GM12878 (cell line): Measurements from ENCODE around the gene POU3F3. TPM values are rescaled to one million over a fixed set of nuclear protein-coding genes. Genes with fewer than 3 reads are reported as not detected.

ENCODE experiments used
- ATAC-seq: fragments of 200-7000 bp; cut with Tn5 transposase; 3 replicates; pipeline ENCODE4 v1.9.1; 2020; ENCODE audit warnings: mild to moderate bottlenecking, moderate library complexity
- BruUV-seq: library from RNA; stranded (reverse); fragments of 400-500 nt; replicated peaks from 2 replicates; lab custom pipeline; 2021; lab: Mats Ljungman, UMichigan
- CTCF ChIA-PET: fragments of 300-600 bp; sonication (Branson Sonifier 250); formaldehyde crosslinking; extraction: SDS; loops from one replicate; lab custom pipeline; 2021; ENCODE audit warnings: inconsistent platforms; lab: Yijun Ruan, JAX
- POLR2A ChIA-PET: fragments of 350-600 bp; formaldehyde crosslinking; extraction: SDS; loops from one replicate; lab custom pipeline; 2021; ENCODE audit warnings: inconsistent platforms; lab: Charles Lee
- RAD21 ChIA-PET: fragments of 300-600 bp; sonication (Branson Sonifier 250); formaldehyde crosslinking; loops from one replicate; lab custom pipeline; 2023; ENCODE audit warnings: antibody characterized with exemption; ENCODE audit not compliant: unreplicated experiment; lab: Charles Lee
- SMC1A ChIA-PET: fragments of 300-600 bp; sonication (Branson Sonifier 250); formaldehyde crosslinking; loops from one replicate; lab custom pipeline; 2023; ENCODE audit not compliant: unreplicated experiment, uncharacterized antibody; lab: Charles Lee
- DNase-seq: peaks from one replicate; pipeline ENCODE4 v3.0.0-alpha.2; 2011; ENCODE audit warnings: low read depth, low spot score
- FAIRE-seq: peaks from 3 replicates; lab custom pipeline; 2011; peaks lifted over from hg19 to GRCh38; lab: Jason Lieb, UNC
- H2AFZ ChIP-seq: 2 replicates; pipeline ENCODE4 v1.6.0; 2011; ENCODE audit warnings: low read depth, low read length, control low read depth; ENCODE audit not compliant: control insufficient read depth
- H3K27ac ChIP-seq: 2 replicates; pipeline ENCODE4 v1.5.1; 2011; ENCODE audit warnings: control low read depth; ENCODE audit not compliant: control insufficient read depth, insufficient read depth
- H3K27me3 ChIP-seq, 2 experiments: replicated peaks in 1 of 2; 2 replicates each; pipeline versions ENCODE4 v1.6.0 to v1.6.1; 2011; ENCODE audit warnings: low read length in 1 of 2; ENCODE audit not compliant: control insufficient read depth in 2 of 2, insufficient read depth in 2 of 2
- H3K36me3 ChIP-seq, 2 experiments: 2 replicates each; pipeline ENCODE4 v1.5.1; 2011; ENCODE audit warnings: low read length in 1 of 2; ENCODE audit not compliant: control insufficient read depth in 2 of 2, insufficient read depth in 2 of 2
- H3K4me1 ChIP-seq: 2 replicates; pipeline ENCODE4 v1.6.1; 2011; ENCODE audit warnings: mild to moderate bottlenecking, low read length, moderate library complexity, mixed read lengths; ENCODE audit not compliant: control insufficient read depth, insufficient read depth
- H3K4me2 ChIP-seq: 2 replicates; pipeline ENCODE4 v1.6.0; 2011; ENCODE audit warnings: control low read depth; ENCODE audit not compliant: control insufficient read depth, insufficient read depth
- H3K4me3 ChIP-seq: fragments of 200-600 bp; sonication (generic); 2 replicates; pipeline ENCODE4 v1.5.1; 2016
- H3K79me2 ChIP-seq: 2 replicates; pipeline ENCODE4 v1.6.0; 2011; ENCODE audit warnings: low read length; ENCODE audit not compliant: control insufficient read depth, insufficient read depth
- H3K9ac ChIP-seq: 2 replicates; pipeline ENCODE4 v1.8.0; 2011; ENCODE audit warnings: low read length, control low read depth, mixed read lengths; ENCODE audit not compliant: control insufficient read depth, insufficient read depth
- H3K9me3 ChIP-seq: replicated peaks from 3 replicates; pipeline ENCODE4 v1.5.1; 2011; ENCODE audit warnings: mild to moderate bottlenecking, low read length; ENCODE audit not compliant: control insufficient read depth, insufficient read depth
- H4K20me1 ChIP-seq: 2 replicates; pipeline ENCODE4 v1.6.0; 2011; ENCODE audit not compliant: control insufficient read depth, insufficient read depth
- E2F4 ChIP-seq: IDR thresholded peaks from 2 replicates; pipeline ENCODE4 v1.6.1; 2012; ENCODE audit warnings: low read depth, low read length, improper control_type of control experiment
- EZH2 ChIP-seq: IDR thresholded peaks from 2 replicates; pipeline ENCODE4 v1.6.1; 2012; ENCODE audit warnings: low read depth, mild to moderate bottlenecking, control low read depth, inconsistent platforms, low read length, borderline replicate concordance; ENCODE audit not compliant: control insufficient read depth
- NFIC ChIP-seq: IDR thresholded peaks from 2 replicates; pipeline ENCODE4 v1.6.1; 2012; ENCODE audit warnings: low read depth, mild to moderate bottlenecking, inconsistent platforms, low read length, moderate library complexity
- TCF7 ChIP-seq: IDR thresholded peaks from 2 replicates; pipeline ENCODE4 v1.6.1; 2014; ENCODE audit warnings: antibody characterized with exemption, borderline replicate concordance
- ZZZ3 ChIP-seq: IDR thresholded peaks from 2 replicates; pipeline ENCODE4 v1.6.1; 2011; ENCODE audit warnings: low read depth; ENCODE audit not compliant: control insufficient read depth, insufficient read length
- WGBS: methylation state at CpG from one replicate; pipeline ENCODE4 v1.1.6; 2016; ENCODE audit warnings: low lambda C conversion rate; ENCODE audit not compliant: insufficient replicate concordance, insufficient coverage; ENCODE audit errors: missing lambda C conversion rate; 5-methylcytosine and 5-hydroxymethylcytosine counted together
- in situ Hi-C: fragments of 300-500 bp; cut with MboI; formaldehyde crosslinking; loops from 9 replicates; pipeline ENCODE4 v1.14.3; 2018; ENCODE audit warnings: mixed read lengths
- intact Hi-C: fragments of 100-400 bp; cut with micrococcal nuclease; formaldehyde crosslinking; loops from one replicate; pipeline ENCODE4 v1.14.2; 2022; ENCODE audit not compliant: unreplicated experiment
- polyA plus RNA-seq, 11 experiments: library from polyadenylated mRNA; depleted of rRNA in 4 of 11; unstranded in 6 of 11; stranded (reverse) in 5 of 11; fragments of >200 nt; fragmentation: Nextera tagmentation in 4 of 11; fragmentation: Illumina TruSeq in 1 of 11; extraction: Ambion mirVana in 4 of 11; extraction: Trizol in 1 of 11; gene quantifications; 1 replicate in 1 of 11; 2 replicates in 10 of 11; pipeline versions ENCODE4 v1.2.1 to v1.2.3, GENCODE V29; 2011 to 2016; ENCODE audit warnings: inconsistent platforms in 2 of 11, missing spikeins in 2 of 11, low read depth in 1 of 11
- total RNA-seq, 4 experiments: library from RNA; depleted of rRNA in 3 of 4; stranded (reverse); fragments of >200 nt in 3 of 4; fragmentation: Illumina TruSeq in 1 of 4; extraction: Trizol in 1 of 4; gene quantifications; 2 replicates each; pipeline versions ENCODE4 v1.2.1 to v1.2.3, GENCODE V29; 2013 to 2021
- TF ChIP-seq, protein P1 (sequence below): IDR thresholded peaks from 2 replicates; pipeline ENCODE4 v1.6.1; 2012; ENCODE audit warnings: mild to moderate bottlenecking, low read depth, low read length
- TF ChIP-seq, protein P2 (sequence below): IDR thresholded peaks from 2 replicates; pipeline ENCODE4 v1.6.1; 2011; ENCODE audit warnings: borderline replicate concordance, low read depth, mild to moderate bottlenecking, moderate library complexity, mixed read lengths, low read length; ENCODE audit not compliant: insufficient read depth; ENCODE audit errors: extremely low read length

The POU3F3 gene
- total and polyA plus RNA-seq, 10 of the 15 experiments (the other 5 are each of a cell fraction or from before 2014, with no cell fraction given), result not detected

DNA sequence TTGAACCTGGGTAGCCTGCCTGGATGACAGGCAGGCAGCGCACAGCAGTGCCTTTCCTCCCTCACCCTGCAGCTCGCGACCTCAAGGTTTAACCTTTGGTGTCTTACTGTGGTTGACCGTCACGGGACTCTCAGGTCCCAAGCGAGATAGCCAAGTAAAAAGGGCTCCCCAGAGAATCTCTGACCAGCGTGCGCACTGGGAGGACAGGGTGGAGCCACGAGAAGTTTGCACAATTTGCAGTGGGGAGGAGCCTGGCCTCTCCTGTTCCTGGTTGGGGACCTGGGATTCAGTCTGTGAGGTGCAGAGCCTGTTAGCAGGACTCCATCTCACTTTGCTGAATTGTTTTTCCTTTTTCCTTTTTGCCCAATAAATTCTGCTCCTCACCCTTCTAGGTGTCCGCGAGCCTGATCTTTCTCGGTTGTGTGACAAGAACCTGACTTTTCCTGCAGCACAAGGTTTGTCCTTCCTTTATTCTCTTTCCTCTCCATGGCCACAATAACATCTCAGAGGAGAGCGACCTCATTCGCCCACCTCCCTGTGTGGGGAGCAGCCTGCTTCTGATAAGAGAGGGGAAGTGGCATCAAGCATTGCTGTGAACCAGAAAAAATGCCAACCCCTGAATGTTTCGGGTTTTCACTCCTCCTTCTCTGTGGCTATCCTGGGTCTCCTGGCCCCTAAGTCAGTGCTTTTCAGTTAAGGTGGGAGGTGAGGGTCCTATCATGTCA, 36.2 kb downstream of the POU3F3 start:
- intact Hi-C loops (no loop called here), in situ Hi-C loops (no loop called here)
- Histone ChIP-seq H3K79me2 (no peaks in the 10 kb centered on the region), H4K20me1 (no peaks in the 10 kb centered on the region), H3K36me3 (no peaks in the 10 kb centered on the region), H3K4me3 (no peak overlapping the region), H2AFZ (no peak overlapping the region), H3K4me2 (no peak overlapping the region), H3K9ac (no peak overlapping the region), H3K4me1 (no peaks in the 10 kb centered on the region), H3K9me3 (no peaks in the 10 kb centered on the region), H3K27me3 (no peaks in the 10 kb centered on the region; a peak in 1 of 4 replicates), H3K27ac (no peak overlapping the region)
- SMC1A ChIA-PET, result no interaction called here
- TF ChIP-seq NFIC (no peak), ZZZ3 (no peak), EZH2 (no peak), TCF7 (no peak), E2F4 (no peak)
- TF ChIP-seq, protein P1, sequence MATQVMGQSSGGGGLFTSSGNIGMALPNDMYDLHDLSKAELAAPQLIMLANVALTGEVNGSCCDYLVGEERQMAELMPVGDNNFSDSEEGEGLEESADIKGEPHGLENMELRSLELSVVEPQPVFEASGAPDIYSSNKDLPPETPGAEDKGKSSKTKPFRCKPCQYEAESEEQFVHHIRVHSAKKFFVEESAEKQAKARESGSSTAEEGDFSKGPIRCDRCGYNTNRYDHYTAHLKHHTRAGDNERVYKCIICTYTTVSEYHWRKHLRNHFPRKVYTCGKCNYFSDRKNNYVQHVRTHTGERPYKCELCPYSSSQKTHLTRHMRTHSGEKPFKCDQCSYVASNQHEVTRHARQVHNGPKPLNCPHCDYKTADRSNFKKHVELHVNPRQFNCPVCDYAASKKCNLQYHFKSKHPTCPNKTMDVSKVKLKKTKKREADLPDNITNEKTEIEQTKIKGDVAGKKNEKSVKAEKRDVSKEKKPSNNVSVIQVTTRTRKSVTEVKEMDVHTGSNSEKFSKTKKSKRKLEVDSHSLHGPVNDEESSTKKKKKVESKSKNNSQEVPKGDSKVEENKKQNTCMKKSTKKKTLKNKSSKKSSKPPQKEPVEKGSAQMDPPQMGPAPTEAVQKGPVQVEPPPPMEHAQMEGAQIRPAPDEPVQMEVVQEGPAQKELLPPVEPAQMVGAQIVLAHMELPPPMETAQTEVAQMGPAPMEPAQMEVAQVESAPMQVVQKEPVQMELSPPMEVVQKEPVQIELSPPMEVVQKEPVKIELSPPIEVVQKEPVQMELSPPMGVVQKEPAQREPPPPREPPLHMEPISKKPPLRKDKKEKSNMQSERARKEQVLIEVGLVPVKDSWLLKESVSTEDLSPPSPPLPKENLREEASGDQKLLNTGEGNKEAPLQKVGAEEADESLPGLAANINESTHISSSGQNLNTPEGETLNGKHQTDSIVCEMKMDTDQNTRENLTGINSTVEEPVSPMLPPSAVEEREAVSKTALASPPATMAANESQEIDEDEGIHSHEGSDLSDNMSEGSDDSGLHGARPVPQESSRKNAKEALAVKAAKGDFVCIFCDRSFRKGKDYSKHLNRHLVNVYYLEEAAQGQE, result no peak
- TF ChIP-seq, protein P2, sequence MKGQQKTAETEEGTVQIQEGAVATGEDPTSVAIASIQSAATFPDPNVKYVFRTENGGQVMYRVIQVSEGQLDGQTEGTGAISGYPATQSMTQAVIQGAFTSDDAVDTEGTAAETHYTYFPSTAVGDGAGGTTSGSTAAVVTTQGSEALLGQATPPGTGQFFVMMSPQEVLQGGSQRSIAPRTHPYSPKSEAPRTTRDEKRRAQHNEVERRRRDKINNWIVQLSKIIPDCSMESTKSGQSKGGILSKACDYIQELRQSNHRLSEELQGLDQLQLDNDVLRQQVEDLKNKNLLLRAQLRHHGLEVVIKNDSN, result no peak
- 59% methylated on average over 15 of the region's 15 CpGs for WGBS
- no peak for FAIRE-seq
- no peak for ATAC-seq
- DNase-seq, result no peak
- no TSS peak for BruUV-seq
- RAD21 ChIA-PET, result no interaction called here
- CTCF ChIA-PET, result interaction anchor here (1.0 kb wide), 1 partner anchor 10 kb away, joined by 3 read pairs; no protein-coding TSS in a partner anchor
- POLR2A ChIA-PET, result no interaction called here
